ENCODE data around the gene KRTAP4-7. TPM values are rescaled to one million over a fixed set of nuclear protein-coding genes. Genes with fewer than 3 reads are reported as not detected.
"Not testable (repeated sequence)": the region's sequence is repeated elsewhere in the genome, so short reads cannot be mapped to it uniquely, and the experiment has no call there.

KRTAP4-7 gene
- total RNA-seq, 1 experiment from 2014 or later: not detected

DNA sequence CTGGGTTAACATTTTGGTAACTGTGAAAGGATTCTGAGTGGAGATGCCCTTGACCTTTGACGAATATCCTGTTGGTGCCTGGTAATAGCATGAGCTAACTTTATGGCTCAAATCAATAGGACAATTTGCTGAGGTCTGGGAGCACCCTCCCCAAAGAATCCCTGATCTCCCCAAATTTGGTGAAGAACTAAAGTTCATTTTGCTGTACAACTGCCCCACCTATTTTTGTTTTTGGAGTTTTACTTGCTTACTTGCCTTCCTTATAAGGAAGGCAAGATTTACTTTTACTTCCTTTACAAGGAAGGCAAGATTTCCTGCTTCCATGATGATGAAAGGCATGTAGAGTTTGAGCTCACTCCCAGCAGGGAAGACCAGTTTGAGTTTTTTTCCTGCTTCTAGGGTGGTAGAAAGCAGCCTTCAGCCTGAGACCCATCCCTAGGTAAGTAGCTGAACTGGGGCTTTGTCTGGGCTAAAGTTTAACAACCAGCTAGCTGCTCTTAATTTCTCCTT is 24.0 kb downstream of the KRTAP4-7 start:
- H4K91ac ChIP-seq (ENCODE audit: insufficient read length, low read depth, low read length): no peak overlapping the region
- DNase-seq: no peak
- H3K14ac ChIP-seq (ENCODE audit: insufficient read depth, low read length): no peak overlapping the region
- no peak overlapping the region for H3K4me2 ChIP-seq (ENCODE audit: insufficient read depth, insufficient read length, low read length)
- no peaks in the 10 kb centered on the region for H4K20me1 ChIP-seq (ENCODE audit: control insufficient read depth, insufficient read depth, insufficient read length)
- no peaks in the 10 kb centered on the region for H3K79me1 ChIP-seq (ENCODE audit: insufficient read depth, low read depth, low read length, poor library complexity, severe bottlenecking)
- no peak overlapping the region for H2BK15ac ChIP-seq (ENCODE audit: low read depth, low read length)
- peaks cover 17 to 31% (median 22%) of the 10 kb centered on the region in 3 experiments for H3K36me3 Mint-ChIP-seq (ENCODE audit: insufficient read depth in 1 of 3, low read depth in 3 of 3)
- H3K23me2 ChIP-seq (ENCODE audit: insufficient read length, low read depth, low read length, poor library complexity, severe bottlenecking): no peaks in the 10 kb centered on the region
- H3K9me3 ChIP-seq (ENCODE audit: control insufficient read depth, low read depth, low read length): peaks cover 4% of the 10 kb centered on the region
- H2AFZ ChIP-seq (ENCODE audit: low read length): no peak overlapping the region
- peaks cover 33% of the 10 kb centered on the region in 2 experiments for H3K9me3 Mint-ChIP-seq
- TF ChIP-seq, protein P1, sequence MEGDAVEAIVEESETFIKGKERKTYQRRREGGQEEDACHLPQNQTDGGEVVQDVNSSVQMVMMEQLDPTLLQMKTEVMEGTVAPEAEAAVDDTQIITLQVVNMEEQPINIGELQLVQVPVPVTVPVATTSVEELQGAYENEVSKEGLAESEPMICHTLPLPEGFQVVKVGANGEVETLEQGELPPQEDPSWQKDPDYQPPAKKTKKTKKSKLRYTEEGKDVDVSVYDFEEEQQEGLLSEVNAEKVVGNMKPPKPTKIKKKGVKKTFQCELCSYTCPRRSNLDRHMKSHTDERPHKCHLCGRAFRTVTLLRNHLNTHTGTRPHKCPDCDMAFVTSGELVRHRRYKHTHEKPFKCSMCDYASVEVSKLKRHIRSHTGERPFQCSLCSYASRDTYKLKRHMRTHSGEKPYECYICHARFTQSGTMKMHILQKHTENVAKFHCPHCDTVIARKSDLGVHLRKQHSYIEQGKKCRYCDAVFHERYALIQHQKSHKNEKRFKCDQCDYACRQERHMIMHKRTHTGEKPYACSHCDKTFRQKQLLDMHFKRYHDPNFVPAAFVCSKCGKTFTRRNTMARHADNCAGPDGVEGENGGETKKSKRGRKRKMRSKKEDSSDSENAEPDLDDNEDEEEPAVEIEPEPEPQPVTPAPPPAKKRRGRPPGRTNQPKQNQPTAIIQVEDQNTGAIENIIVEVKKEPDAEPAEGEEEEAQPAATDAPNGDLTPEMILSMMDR (conservative IDR thresholded peaks at IDR 0.05): no peak
- H3K27ac ChIP-seq (ENCODE audit: insufficient read length, low read depth, low read length): no peak overlapping the region
- no CpG with 5 or more reads among the region's 1 CpG for WGBS (ENCODE audit: extremely low coverage, insufficient read length, low lambda C conversion rate)
- no peak overlapping the region for H3K9ac ChIP-seq (ENCODE audit: extremely low read depth, insufficient read length, low read length)
- H4K8ac ChIP-seq (replicated peaks; ENCODE audit: insufficient read length, low read depth, low read length): no peak overlapping the region
- no peak overlapping the region for H2BK20ac ChIP-seq (ENCODE audit: low read depth, low read length, poor library complexity, severe bottlenecking)
- no peak overlapping the region for H3K56ac ChIP-seq (ENCODE audit: insufficient read length, low read depth, low read length)
- no peaks in the 10 kb centered on the region for H3K27me3 Mint-ChIP-seq (ENCODE audit: low read depth)
- peaks cover 6% of the 10 kb centered on the region; the same call in 1 of the 2 replicates for H3K4me1 ChIP-seq (ENCODE audit: insufficient read depth, low read length)
- H3K27ac Mint-ChIP-seq: peak overlapping the region in 2 of 3 experiments; percentile 69 to 80; a peak in 4 of 7 replicates
- no peak overlapping the region for H2BK120ac ChIP-seq (ENCODE audit: low read depth, low read length, poor library complexity, severe bottlenecking)
- H3K27me3 ChIP-seq (ENCODE audit: insufficient read depth, low read length): no peaks in the 10 kb centered on the region
- peaks cover 37 to 40% of the 10 kb centered on the region in 2 experiments for H3K4me1 Mint-ChIP-seq
- no peak overlapping the region for H3K4me3 Mint-ChIP-seq
- no peak overlapping the region for H3K23ac ChIP-seq (ENCODE audit: insufficient read length, low read depth, low read length)
- H3K18ac ChIP-seq (ENCODE audit: insufficient read length, low read depth, low read length): no peak overlapping the region
- H3K79me2 ChIP-seq (ENCODE audit: insufficient read depth, low read length): no peaks in the 10 kb centered on the region
- H2BK5ac ChIP-seq (ENCODE audit: insufficient read length, low read length): no peak overlapping the region
- no peak overlapping the region for H2AK5ac ChIP-seq (ENCODE audit: insufficient read length, low read length)
- no peak overlapping the region for H3K4ac ChIP-seq (ENCODE audit: low read depth, low read length)
- H2BK12ac ChIP-seq (ENCODE audit: insufficient read length, low read depth, low read length): no peak overlapping the region
- no peak overlapping the region for H4K5ac ChIP-seq (ENCODE audit: insufficient read length, low read depth, low read length)
- H3T11ph ChIP-seq (ENCODE audit: low read length): no peak overlapping the region

- H3K9me3 ChIP-seq (ENCODE audit: control insufficient read depth, low read depth, low read length); H3K27ac ChIP-seq (ENCODE audit: insufficient read length, low read depth, low read length); H2AFZ ChIP-seq (ENCODE audit: low read length); H3T11ph ChIP-seq (ENCODE audit: low read length); H2BK12ac ChIP-seq (ENCODE audit: insufficient read length, low read depth, low read length); H2BK20ac ChIP-seq (ENCODE audit: low read depth, low read length, poor library complexity, severe bottlenecking); H4K8ac ChIP-seq (replicated peaks; ENCODE audit: insufficient read length, low read depth, low read length); H3K9ac ChIP-seq (ENCODE audit: extremely low read depth, insufficient read length, low read length); H3K79me1 ChIP-seq (ENCODE audit: insufficient read depth, low read depth, low read length, poor library complexity, severe bottlenecking); H3K14ac ChIP-seq (ENCODE audit: insufficient read depth, low read length); H3K79me2 ChIP-seq (ENCODE audit: insufficient read depth, low read length); H4K5ac ChIP-seq (ENCODE audit: insufficient read length, low read depth, low read length); H4K91ac ChIP-seq (ENCODE audit: insufficient read length, low read depth, low read length); H4K20me1 ChIP-seq (ENCODE audit: control insufficient read depth, insufficient read depth, insufficient read length); H3K56ac ChIP-seq (ENCODE audit: insufficient read length, low read depth, low read length); H3K23ac ChIP-seq (ENCODE audit: insufficient read length, low read depth, low read length); H3K27me3 ChIP-seq (ENCODE audit: insufficient read depth, low read length); H2BK15ac ChIP-seq (ENCODE audit: low read depth, low read length); H2BK5ac ChIP-seq (ENCODE audit: insufficient read length, low read length); H3K23me2 ChIP-seq (ENCODE audit: insufficient read length, low read depth, low read length, poor library complexity, severe bottlenecking); H3K18ac ChIP-seq (ENCODE audit: insufficient read length, low read depth, low read length); H3K4me2 ChIP-seq (ENCODE audit: insufficient read depth, insufficient read length, low read length); H3K27me3 Mint-ChIP-seq (ENCODE audit: low read depth); H2BK120ac ChIP-seq (ENCODE audit: low read depth, low read length, poor library complexity, severe bottlenecking); DNase-seq; H3K4ac ChIP-seq (ENCODE audit: low read depth, low read length); H3K4me1 ChIP-seq (ENCODE audit: insufficient read depth, low read length); H2AK5ac ChIP-seq (ENCODE audit: insufficient read length, low read length): not testable (repeated sequence)
- peak overlapping the region in 1 of 3 experiments; percentile 10; a peak in 1 of 7 replicates for H3K27ac Mint-ChIP-seq
- H3K36me3 Mint-ChIP-seq (ENCODE audit: insufficient read depth in 1 of 3, low read depth in 3 of 3): peaks cover 19 to 36% (median 24%) of the 10 kb centered on the region in 3 experiments
- H3K4me1 Mint-ChIP-seq: peaks cover 37 to 40% of the 10 kb centered on the region in 2 experiments
- H3K4me3 Mint-ChIP-seq: peak overlapping the region in 1 of 2 experiments; percentile 1; a peak in 1 of 5 replicates
- WGBS (ENCODE audit: extremely low coverage, insufficient read length, low lambda C conversion rate): no CpG with 5 or more reads among the region's 1 CpG
- H3K9me3 Mint-ChIP-seq: peaks cover 39 to 42% of the 10 kb centered on the region in 2 experiments
Measured at GRCh38 chr17:41108728-41109386, 24.9 kb downstream of the KRTAP4-7 start.
